ENCODE results near the gene ATG16L2. TPM values are rescaled to one million over a fixed set of nuclear protein-coding genes. Genes with fewer than 3 reads are reported as not detected.

The ATG16L2 gene
- total RNA-seq, 1 experiment from 2014 or later: 17.3 TPM

DNA sequence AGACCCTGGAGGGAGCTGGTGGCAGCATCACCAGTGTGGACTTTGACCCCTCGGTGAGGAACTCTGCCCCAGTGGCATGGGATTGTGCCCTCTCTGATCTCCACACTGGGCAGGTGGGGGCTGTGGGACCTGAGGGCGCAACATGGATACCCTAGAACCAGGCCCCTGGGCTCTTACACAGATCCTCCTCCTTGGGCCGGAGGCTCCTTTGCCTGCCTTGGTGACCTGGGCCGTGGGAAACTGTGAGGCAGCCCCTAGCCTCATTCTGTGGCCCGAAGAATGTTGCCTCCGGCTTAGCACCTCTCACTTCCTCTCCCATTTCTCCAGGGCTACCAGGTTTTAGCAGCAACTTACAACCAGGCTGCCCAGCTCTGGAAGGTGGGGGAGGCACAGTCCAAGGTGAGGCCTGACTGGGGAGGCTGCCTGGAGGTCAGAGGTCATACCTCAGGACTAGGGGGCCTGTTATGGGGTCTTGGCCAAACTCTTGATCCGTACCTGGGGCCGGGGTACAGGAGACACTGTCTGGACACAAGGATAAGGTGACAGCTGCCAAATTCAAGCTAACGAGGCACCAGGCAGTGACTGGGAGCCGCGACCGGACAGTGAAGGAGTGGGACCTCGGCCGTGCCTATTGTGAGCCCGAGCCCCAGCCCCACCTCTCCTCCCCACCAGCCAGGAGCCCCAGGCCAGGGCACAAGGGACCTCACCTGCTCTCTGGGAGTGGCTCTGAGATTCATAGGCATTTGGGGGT lies 12.2 kb downstream of the ATG16L2 start:
- TF ChIP-seq, protein P1, sequence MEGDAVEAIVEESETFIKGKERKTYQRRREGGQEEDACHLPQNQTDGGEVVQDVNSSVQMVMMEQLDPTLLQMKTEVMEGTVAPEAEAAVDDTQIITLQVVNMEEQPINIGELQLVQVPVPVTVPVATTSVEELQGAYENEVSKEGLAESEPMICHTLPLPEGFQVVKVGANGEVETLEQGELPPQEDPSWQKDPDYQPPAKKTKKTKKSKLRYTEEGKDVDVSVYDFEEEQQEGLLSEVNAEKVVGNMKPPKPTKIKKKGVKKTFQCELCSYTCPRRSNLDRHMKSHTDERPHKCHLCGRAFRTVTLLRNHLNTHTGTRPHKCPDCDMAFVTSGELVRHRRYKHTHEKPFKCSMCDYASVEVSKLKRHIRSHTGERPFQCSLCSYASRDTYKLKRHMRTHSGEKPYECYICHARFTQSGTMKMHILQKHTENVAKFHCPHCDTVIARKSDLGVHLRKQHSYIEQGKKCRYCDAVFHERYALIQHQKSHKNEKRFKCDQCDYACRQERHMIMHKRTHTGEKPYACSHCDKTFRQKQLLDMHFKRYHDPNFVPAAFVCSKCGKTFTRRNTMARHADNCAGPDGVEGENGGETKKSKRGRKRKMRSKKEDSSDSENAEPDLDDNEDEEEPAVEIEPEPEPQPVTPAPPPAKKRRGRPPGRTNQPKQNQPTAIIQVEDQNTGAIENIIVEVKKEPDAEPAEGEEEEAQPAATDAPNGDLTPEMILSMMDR (conservative IDR thresholded peaks at IDR 0.05): no peak
- Mint-ChIP-seq H3K27ac (peak overlapping the region in 1 of 3 experiments; percentile 80; a peak in 2 of 7 replicates), H3K36me3 (ENCODE audit: insufficient read depth in 1 of 3, low read depth in 3 of 3) (peaks cover 0 to 2% (median 0%) of the 10 kb centered on the region in 3 experiments; a peak in 2 of 7 replicates), H3K27me3 (ENCODE audit: low read depth) (peaks cover 22% of the 10 kb centered on the region), H3K9me3 (no peaks in the 10 kb centered on the region; a peak in 1 of 5 replicates), H3K4me1 (peaks cover 3 to 6% of the 10 kb centered on the region in 2 experiments; a peak in 2 of 4 replicates), H3K4me3 (no peak overlapping the region)
- H4K91ac ChIP-seq (ENCODE audit: insufficient read length, low read depth, low read length): no peak overlapping the region
- peaks cover 13% of the 10 kb centered on the region for H3K23me2 ChIP-seq (ENCODE audit: insufficient read length, low read depth, low read length, poor library complexity, severe bottlenecking)
- no peak overlapping the region for H2BK5ac ChIP-seq (ENCODE audit: insufficient read length, low read length)
- H2BK12ac ChIP-seq (ENCODE audit: insufficient read length, low read depth, low read length): no peak overlapping the region
- no peak overlapping the region for H3K23ac ChIP-seq (ENCODE audit: insufficient read length, low read depth, low read length)
- H3K79me1 ChIP-seq (ENCODE audit: insufficient read depth, low read depth, low read length, poor library complexity, severe bottlenecking): no peaks in the 10 kb centered on the region
- no peaks in the 10 kb centered on the region for H4K20me1 ChIP-seq (ENCODE audit: control insufficient read depth, insufficient read depth, insufficient read length)
- H3K4ac ChIP-seq (ENCODE audit: low read depth, low read length): no peak overlapping the region
- H2BK20ac ChIP-seq (ENCODE audit: low read depth, low read length, poor library complexity, severe bottlenecking): no peak overlapping the region
- H4K5ac ChIP-seq (ENCODE audit: insufficient read length, low read depth, low read length): no peak overlapping the region
- H3K27me3 ChIP-seq (ENCODE audit: insufficient read depth, low read length): no peaks in the 10 kb centered on the region
- no peak overlapping the region for H3K27ac ChIP-seq (ENCODE audit: insufficient read length, low read depth, low read length)
- no peak overlapping the region for H2AK5ac ChIP-seq (ENCODE audit: insufficient read length, low read length)
- H3T11ph ChIP-seq (ENCODE audit: low read length): no peak overlapping the region
- H4K8ac ChIP-seq (replicated peaks; ENCODE audit: insufficient read length, low read depth, low read length): no peak overlapping the region
- no peak overlapping the region for H3K4me2 ChIP-seq (ENCODE audit: insufficient read depth, insufficient read length, low read length)
- no peak overlapping the region for H3K9ac ChIP-seq (ENCODE audit: extremely low read depth, insufficient read length, low read length)
- no peaks in the 10 kb centered on the region for H3K4me1 ChIP-seq (ENCODE audit: insufficient read depth, low read length)
- no peak overlapping the region for H3K56ac ChIP-seq (ENCODE audit: insufficient read length, low read depth, low read length)
- no peak overlapping the region for H3K18ac ChIP-seq (ENCODE audit: insufficient read length, low read depth, low read length)
- no peak overlapping the region for H2AFZ ChIP-seq (ENCODE audit: low read length)
- H3K9me3 ChIP-seq (ENCODE audit: control insufficient read depth, low read depth, low read length): no peaks in the 10 kb centered on the region
- H2BK15ac ChIP-seq (ENCODE audit: low read depth, low read length): no peak overlapping the region
- no CpG with 5 or more reads among the region's 15 CpGs for WGBS (ENCODE audit: extremely low coverage, insufficient read length, low lambda C conversion rate)
- H3K14ac ChIP-seq (ENCODE audit: insufficient read depth, low read length): no peak overlapping the region; the same call in 1 of the 2 replicates
- H2BK120ac ChIP-seq (ENCODE audit: low read depth, low read length, poor library complexity, severe bottlenecking): no peak overlapping the region
- H3K79me2 ChIP-seq (ENCODE audit: insufficient read depth, low read length): no peaks in the 10 kb centered on the region
- no peak for DNase-seq
